H1 (cell line): Measurements from ENCODE around the gene CAMK1G. TPM values are rescaled to one million over a fixed set of nuclear protein-coding genes. Genes with fewer than 3 reads are reported as not detected.
A peak's percentile ranks its signal among the peaks of the same experiment; 100 is the strongest.

Source experiments
- CTCF ChIA-PET: fragments of 300-600 bp; sonication (Branson Sonifier 250); formaldehyde crosslinking; loops from one replicate; lab custom pipeline; 2021; ENCODE audit not compliant: partially characterized antibody; lab: Charles Lee
- POLR2A ChIA-PET: fragments of 300-600 bp; sonication (Branson Sonifier 250); formaldehyde crosslinking; loops from one replicate; lab custom pipeline; 2021; ENCODE audit warnings: inconsistent platforms; ENCODE audit not compliant: partially characterized antibody; lab: Charles Lee
- DNase-seq, 2 experiments: peaks; one replicate each; pipeline versions ENCODE4 v3.0.0 to v3.0.0-alpha.2; 2010 to 2022; ENCODE audit warnings: low spot score in 2 of 2, low read depth in 1 of 2, mixed read lengths in 1 of 2
- FAIRE-seq: peaks from 2 replicates; lab custom pipeline; 2011; peaks lifted over from hg19 to GRCh38; lab: Jason Lieb, UNC
- H2AFZ ChIP-seq: 2 replicates; pipeline ENCODE4 v1.8.1; 2012; ENCODE audit warnings: low read length, inconsistent platforms
- H2AK5ac ChIP-seq: 2 replicates; pipeline ENCODE4 v1.6.1; 2013; ENCODE audit warnings: low read depth, low read length
- H2BK120ac ChIP-seq: replicated peaks from 2 replicates; pipeline ENCODE3; 2013; ENCODE audit warnings: low read depth, low read length, inconsistent platforms
- H2BK12ac ChIP-seq: 2 replicates; pipeline ENCODE4 v1.6.1; 2013; ENCODE audit warnings: low read depth, low read length
- H2BK15ac ChIP-seq: 2 replicates; pipeline ENCODE4 v1.6.1; 2013; ENCODE audit warnings: low read length
- H2BK20ac ChIP-seq: 2 replicates; pipeline ENCODE4 v1.6.1; 2013; ENCODE audit warnings: low read length
- H2BK5ac ChIP-seq: 2 replicates; pipeline ENCODE4 v1.6.1; 2013; ENCODE audit warnings: low read depth, low read length
- H3K14ac ChIP-seq: 2 replicates; pipeline ENCODE4 v1.6.1; 2013; ENCODE audit warnings: inconsistent platforms; ENCODE audit not compliant: insufficient read length
- H3K18ac ChIP-seq: 2 replicates; pipeline ENCODE4 v1.6.1; 2013; ENCODE audit warnings: low read length; ENCODE audit errors: extremely low read depth
- H3K23ac ChIP-seq: 2 replicates; pipeline ENCODE4 v1.6.1; 2013; ENCODE audit warnings: inconsistent platforms; ENCODE audit not compliant: insufficient read length
- H3K23me2 ChIP-seq: 2 replicates; pipeline ENCODE4 v1.6.1; 2013; ENCODE audit warnings: low read depth, low read length
- H3K27ac ChIP-seq: 2 replicates; pipeline ENCODE4 v1.6.1; 2011; ENCODE audit warnings: low read depth, low read length, inconsistent platforms
- H3K27me3 ChIP-seq, 4 experiments: replicated peaks in 1 of 4; 1 replicate in 1 of 4; 2 replicates in 3 of 4; pipeline versions ENCODE4 v1.6.1 to v1.8.1; 2011 to 2013; ENCODE audit warnings: low read length in 3 of 4, mild to moderate bottlenecking in 3 of 4, inconsistent platforms in 2 of 4, mixed read lengths in 2 of 4, moderate library complexity in 1 of 4; ENCODE audit not compliant: control insufficient read depth in 3 of 4, insufficient read depth in 3 of 4; ENCODE audit errors: extremely low read depth in 1 of 4
- H3K36me3 ChIP-seq, 4 experiments: 2 replicates each; pipeline versions ENCODE4 v1.6.1 to v1.8.1; 2011 to 2013; ENCODE audit warnings: mild to moderate bottlenecking in 4 of 4, low read length in 3 of 4, moderate library complexity in 2 of 4, control low read depth in 1 of 4, inconsistent platforms in 1 of 4; ENCODE audit not compliant: insufficient read depth in 4 of 4, control insufficient read depth in 2 of 4
- H3K4ac ChIP-seq: replicated peaks from 2 replicates; pipeline ENCODE3; 2013; ENCODE audit warnings: low read length, low read depth, mixed read lengths, inconsistent platforms; ENCODE audit not compliant: insufficient read length
- H3K4me1 ChIP-seq, 4 experiments: replicated peaks in 1 of 4; 1 replicate in 1 of 4; 2 replicates in 3 of 4; pipeline versions ENCODE4 v1.6.1 to v1.8.1; 2011 to 2013; ENCODE audit warnings: low read length in 3 of 4, inconsistent platforms in 2 of 4, mixed read lengths in 1 of 4; ENCODE audit not compliant: insufficient read depth in 4 of 4, control insufficient read depth in 3 of 4
- H3K4me2 ChIP-seq, 2 experiments: 2 replicates each; pipeline versions ENCODE4 v1.6.1 to v1.8.1; 2011 to 2013; ENCODE audit warnings: low read depth in 2 of 2, low read length in 2 of 2, control low read depth in 1 of 2, inconsistent platforms in 1 of 2, mild to moderate bottlenecking in 1 of 2; ENCODE audit not compliant: insufficient read depth in 1 of 2
- H3K4me3 ChIP-seq, 4 experiments: fragments of 200-600, 300-600 bp in 1 of 4; sonication (generic), shearing (Covaris generic), sonication (Bioruptor Twin) in 1 of 4; 2 replicates each; pipeline versions ENCODE4 v1.5.1 to v1.8.1; 2011 to 2016; ENCODE audit warnings: low read length in 4 of 4, low read depth in 3 of 4, control low read depth in 2 of 4, inconsistent platforms in 2 of 4, mild to moderate bottlenecking in 2 of 4, mixed read lengths in 1 of 4, moderate library complexity in 1 of 4; ENCODE audit not compliant: insufficient read depth in 2 of 4; ENCODE audit errors: extremely low read depth in 1 of 4
- H3K56ac ChIP-seq: replicated peaks from 2 replicates; pipeline ENCODE3; 2013; ENCODE audit warnings: low read depth, mild to moderate bottlenecking, mixed read lengths, low read length, inconsistent platforms; ENCODE audit not compliant: insufficient read length
- H3K79me1 ChIP-seq: 2 replicates; pipeline ENCODE4 v1.6.1; 2013; ENCODE audit warnings: low read depth, low read length, control low read depth
- H3K79me2 ChIP-seq, 2 experiments: 2 replicates each; pipeline versions ENCODE4 v1.6.1 to v1.8.1; 2012 to 2013; ENCODE audit warnings: low read length in 2 of 2, mild to moderate bottlenecking in 2 of 2, inconsistent platforms in 1 of 2; ENCODE audit not compliant: insufficient read depth in 2 of 2, control insufficient read depth in 1 of 2
- H3K9ac ChIP-seq, 4 experiments: replicated peaks in 1 of 4; 1 replicate in 1 of 4; 2 replicates in 3 of 4; pipeline versions ENCODE4 v1.6.1 to v1.8.1; 2011 to 2013; ENCODE audit warnings: low read depth in 3 of 4, low read length in 3 of 4, control low read depth in 2 of 4, mild to moderate bottlenecking in 2 of 4, moderate library complexity in 2 of 4, inconsistent platforms in 1 of 4; ENCODE audit errors: extremely low read depth in 1 of 4
- H3K9me3 ChIP-seq, 2 experiments: 2 replicates each; pipeline versions ENCODE4 v1.6.1 to v1.8.1; 2012 to 2013; ENCODE audit warnings: mild to moderate bottlenecking in 2 of 2, moderate library complexity in 2 of 2, control low read depth in 1 of 2, inconsistent platforms in 1 of 2, low read depth in 1 of 2, low read length in 1 of 2, mixed read lengths in 1 of 2; ENCODE audit not compliant: insufficient read depth in 2 of 2
- H4K20me1 ChIP-seq, 2 experiments: replicated peaks in 1 of 2; 2 replicates each; pipeline versions ENCODE3 to v1.8.1; 2011 to 2013; ENCODE audit warnings: inconsistent platforms in 2 of 2, low read length in 2 of 2, mild to moderate bottlenecking in 1 of 2; ENCODE audit not compliant: insufficient read depth in 2 of 2, control insufficient read depth in 1 of 2
- H4K5ac ChIP-seq: 2 replicates; pipeline ENCODE4 v1.6.1; 2013; ENCODE audit warnings: low read length, low read depth, mixed read lengths, inconsistent platforms; ENCODE audit not compliant: insufficient read length
- H4K8ac ChIP-seq: 2 replicates; pipeline ENCODE4 v1.8.0; 2013; ENCODE audit warnings: mild to moderate bottlenecking, moderate library complexity, low read length, inconsistent platforms; ENCODE audit not compliant: insufficient read depth; ENCODE audit errors: extremely low read depth
- H4K91ac ChIP-seq: replicated peaks from 2 replicates; pipeline ENCODE3; 2013; ENCODE audit warnings: low read length, mixed read lengths, inconsistent platforms; ENCODE audit not compliant: insufficient read length
- CHD1 ChIP-seq: IDR thresholded peaks from 2 replicates; pipeline ENCODE4 v1.6.1; 2012; ENCODE audit warnings: low read depth, low read length, improper control_type of control experiment
- CREB1 ChIP-seq: IDR thresholded peaks from 2 replicates; pipeline ENCODE4 v1.6.1; 2012; ENCODE audit warnings: inconsistent platforms
- EP300 ChIP-seq, 2 experiments: IDR thresholded peaks; 1 replicate in 1 of 2; 2 replicates in 1 of 2; pipeline ENCODE4 v1.6.1; 2011 to 2012; ENCODE audit warnings: low read depth in 2 of 2, low read length in 2 of 2, mild to moderate bottlenecking in 2 of 2, borderline replicate concordance in 1 of 2, inconsistent platforms in 1 of 2, moderate library complexity in 1 of 2
- JUND ChIP-seq: IDR thresholded peaks from 2 replicates; pipeline ENCODE4 v1.6.1; 2011; ENCODE audit warnings: mild to moderate bottlenecking, improper control_type of control experiment, low read length
- RNF2 ChIP-seq: fragments of 200-900, 300-1000 bp; sonication (generic); IDR thresholded peaks from 2 replicates; pipeline ENCODE4 v1.7.1; 2016; ENCODE audit warnings: borderline replicate concordance, low read depth, mild to moderate bottlenecking, antibody characterized with exemption, low read length; ENCODE audit not compliant: poor library complexity, severe bottlenecking; ENCODE audit errors: missing control alignments
- ZNF274 ChIP-seq: IDR thresholded peaks from 2 replicates; pipeline ENCODE4 v1.7.0; 2012; ENCODE audit warnings: low read length, borderline replicate concordance; ENCODE audit errors: extremely low read depth
- polyA plus RNA-seq, 7 experiments: library from polyadenylated mRNA; depleted of rRNA in 3 of 7; stranded (reverse) in 5 of 7; unstranded in 2 of 7; fragments of >200 nt in 5 of 7; fragments of 200-250 nt in 2 of 7; gene quantifications; 1 replicate in 5 of 7; 2 replicates in 1 of 7; 4 replicates in 1 of 7; pipeline versions ENCODE4 v1.2.1 to v1.2.3, GENCODE V29; 2011 to 2013; ENCODE audit warnings: missing spikeins in 2 of 7, mixed read lengths in 2 of 7
- total RNA-seq: library from RNA; stranded (reverse); fragmentation: NEBNext Ultra II Directional; extraction: Animal tissue kit (Norgen Biotek cat#: 25700); gene quantifications from 2 replicates; pipeline ENCODE4 v1.2.1, GENCODE V29; 2021

The CAMK1G gene
- total and polyA plus RNA-seq, 2 of the 8 experiments (the other 6 are each of a cell fraction or from before 2014, with no cell fraction given), result 1.00 to 1.0 TPM

DNA sequence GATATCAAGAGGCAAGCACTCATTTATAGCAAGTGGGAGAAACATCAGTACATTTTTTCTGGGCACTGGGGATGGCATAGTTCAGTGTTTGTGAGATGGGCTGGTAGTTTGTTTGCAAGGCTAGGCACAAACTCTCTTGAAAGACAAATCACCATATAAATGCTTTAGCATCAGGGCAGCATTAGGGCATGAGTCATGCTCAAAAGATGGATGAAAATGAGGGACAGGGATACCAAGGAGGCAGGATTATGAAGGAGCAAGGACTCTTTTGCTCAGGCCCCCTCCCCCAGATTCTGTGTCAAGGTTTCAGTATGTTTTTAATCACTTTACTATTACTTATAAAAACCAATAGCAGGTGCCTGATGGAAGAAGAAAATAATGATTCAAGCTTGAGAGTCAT lies 43.9 kb upstream of the CAMK1G start:
- Histone ChIP-seq H3K27me3 (no peaks in the 10 kb centered on the region), H3K4ac (no peak overlapping the region), H3K36me3 (no peaks in the 10 kb centered on the region; a peak in 1 of 8 replicates), H3K9ac (no peak overlapping the region), H3K18ac (no peak overlapping the region), H3K79me1 (no peaks in the 10 kb centered on the region), H3K4me1 (peaks cover 0 to 8% (median 4%) of the 10 kb centered on the region in 4 experiments; a peak in 1 of 7 replicates), H2BK20ac (no peak overlapping the region), H3K79me2 (no peaks in the 10 kb centered on the region), H2BK15ac (no peak overlapping the region), H3K56ac (no peak overlapping the region), H4K20me1 (no peaks in the 10 kb centered on the region), H2BK12ac (no peak overlapping the region), H4K8ac (no peak overlapping the region), H3K14ac (no peak overlapping the region), H3K4me2 (no peak overlapping the region; a peak in 1 of 4 replicates), H3K27ac (no peak overlapping the region), H2AFZ (no peak overlapping the region), H4K5ac (no peak overlapping the region), H3K23ac (no peak overlapping the region), H2BK5ac (no peak overlapping the region), H3K23me2 (no peaks in the 10 kb centered on the region), H4K91ac (no peak overlapping the region), H2BK120ac (no peak overlapping the region), H2AK5ac (no peak overlapping the region), H3K4me3 (no peak overlapping the region), H3K9me3 (no peaks in the 10 kb centered on the region)
- CTCF ChIA-PET, result interaction anchor here (1.6 to 6.9 kb wide), 2 partner anchors 9 to 27 kb away, joined by 4 to 32 read pairs; no protein-coding TSS in a partner anchor
- peak; percentile 58 for FAIRE-seq
- TF ChIP-seq EP300 (IDR thresholded peaks at IDR 0.05; ENCODE audit: borderline replicate concordance in 1 of 2, low read depth in 2 of 2, low read length in 2 of 2), result no peak
- TF ChIP-seq CREB1, result no peak
- no peak for TF ChIP-seq RNF2
- peak; percentile 70; the same call in 1 of the 2 replicates for TF ChIP-seq JUND
- no peak for TF ChIP-seq ZNF274
- TF ChIP-seq CHD1, result no peak
- POLR2A ChIA-PET, result no interaction called here
- DNase-seq, result no peak
